Nephron progenitor cell (in vitro differentiated cells): Measurements from ENCODE around the gene LONP2.

Experiments
- DNase-seq: peaks from one replicate; pipeline ENCODE4 v3.0.0; 2021
- H3K27ac Mint-ChIP-seq: 2 replicates; pipeline ENCODE4 v1.8.0; 2021; ENCODE audit warnings: mild to moderate bottlenecking, moderate library complexity, mixed read lengths
- H3K27me3 Mint-ChIP-seq: 2 replicates; pipeline ENCODE4 v1.8.0; 2021; ENCODE audit warnings: mild to moderate bottlenecking, low read depth, mixed read lengths; ENCODE audit not compliant: poor library complexity
- H3K36me3 Mint-ChIP-seq: 2 replicates; pipeline ENCODE4 v1.8.0; 2021; ENCODE audit warnings: low read depth, mixed read lengths
- H3K4me1 Mint-ChIP-seq: 2 replicates; pipeline ENCODE4 v1.8.0; 2021; ENCODE audit warnings: mixed read lengths
- H3K4me3 Mint-ChIP-seq: 2 replicates; pipeline ENCODE4 v1.8.0; 2021; ENCODE audit warnings: mild to moderate bottlenecking, moderate library complexity, mixed read lengths
- H3K9me3 Mint-ChIP-seq: 2 replicates; pipeline ENCODE4 v1.8.0; 2021; ENCODE audit warnings: mild to moderate bottlenecking, moderate library complexity, mixed read lengths
- CTCF ChIP-seq: fragments of 200-600 bp; sonication (generic); IDR thresholded peaks from 2 replicates; pipeline ENCODE4 v1.5.0; 2021; ENCODE audit warnings: antibody characterized with exemption

LONP2 gene

GRCh38 chr16:48340054-48340453 is 96.0 kb downstream of the LONP2 start:
- H3K4me1 Mint-ChIP-seq, result no peaks in the 10 kb centered on the region
- no peak for TF ChIP-seq CTCF
- peak overlapping the region; percentile 1 for H3K27ac Mint-ChIP-seq
- no peak overlapping the region for H3K4me3 Mint-ChIP-seq
- peaks cover 64% of the 10 kb centered on the region for H3K36me3 Mint-ChIP-seq
- DNase-seq, result no peak
- H3K9me3 Mint-ChIP-seq, result no peaks in the 10 kb centered on the region
- H3K27me3 Mint-ChIP-seq, result no peaks in the 10 kb centered on the region

- peaks cover 62% of the 10 kb centered on the region for H3K36me3 Mint-ChIP-seq
- no peak overlapping the region for H3K27ac Mint-ChIP-seq
These were observed 98.5 kb downstream of the LONP2 start for GRCh38 chr16:48342591-48342990.

DNA sequence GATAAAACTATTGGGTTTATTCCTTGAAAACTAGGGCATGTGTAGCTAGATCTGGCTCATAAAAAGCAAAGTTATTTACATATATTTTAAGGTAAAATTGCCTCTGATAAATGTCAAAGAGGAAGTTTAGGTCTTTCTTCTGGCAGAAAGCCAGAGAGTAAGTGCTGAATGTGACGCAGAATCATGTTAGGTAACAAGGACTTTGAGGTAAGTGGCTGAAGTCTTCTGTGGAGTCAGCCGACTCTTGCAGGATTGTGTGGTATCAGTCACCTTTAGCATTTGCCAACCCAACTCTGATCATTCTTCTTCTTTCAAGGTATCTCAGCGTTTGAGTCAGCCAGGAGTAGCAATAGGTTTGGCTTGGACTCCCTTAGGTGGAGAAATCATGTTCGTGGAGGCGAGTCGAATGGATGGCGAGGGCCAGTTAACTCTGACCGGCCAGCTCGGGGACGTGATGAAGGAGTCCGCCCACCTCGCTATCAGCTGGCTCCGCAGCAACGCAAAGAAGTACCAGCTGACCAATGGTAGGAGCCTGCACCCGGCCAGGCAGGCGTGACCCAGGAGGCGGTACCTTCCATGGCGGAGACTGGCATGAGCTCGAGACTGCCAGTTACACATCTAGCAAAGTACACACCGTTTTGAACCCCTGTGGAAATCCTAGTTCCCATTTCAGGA is 103.2 kb downstream of the LONP2 start:
- no peaks in the 10 kb centered on the region for H3K27me3 Mint-ChIP-seq
- H3K4me1 Mint-ChIP-seq, result no peaks in the 10 kb centered on the region
- H3K4me3 Mint-ChIP-seq, result no peak overlapping the region
- no peak for DNase-seq
- no peak for TF ChIP-seq CTCF
- no peaks in the 10 kb centered on the region for H3K9me3 Mint-ChIP-seq
- no peak overlapping the region for H3K27ac Mint-ChIP-seq
- H3K36me3 Mint-ChIP-seq, result peaks cover 78% of the 10 kb centered on the region

More at GRCh38 chr16:48342591-48342990, 98.5 kb downstream of the LONP2 start:
- H3K4me1 Mint-ChIP-seq, result no peaks in the 10 kb centered on the region
- DNase-seq, result no peak
- no peaks in the 10 kb centered on the region for H3K27me3 Mint-ChIP-seq
- H3K9me3 Mint-ChIP-seq, result no peaks in the 10 kb centered on the region
- no peak overlapping the region for H3K4me3 Mint-ChIP-seq
- no peak for TF ChIP-seq CTCF

GRCh38 chr16:48347980-48348379 is 103.9 kb downstream of the LONP2 start:
- Mint-ChIP-seq H3K4me3 (no peak overlapping the region), H3K9me3 (no peaks in the 10 kb centered on the region), H3K4me1 (no peaks in the 10 kb centered on the region), H3K36me3 (peaks cover 75% of the 10 kb centered on the region), H3K27ac (no peak overlapping the region), H3K27me3 (no peaks in the 10 kb centered on the region)
- DNase-seq, result no peak
- no peak for TF ChIP-seq CTCF

DNA sequence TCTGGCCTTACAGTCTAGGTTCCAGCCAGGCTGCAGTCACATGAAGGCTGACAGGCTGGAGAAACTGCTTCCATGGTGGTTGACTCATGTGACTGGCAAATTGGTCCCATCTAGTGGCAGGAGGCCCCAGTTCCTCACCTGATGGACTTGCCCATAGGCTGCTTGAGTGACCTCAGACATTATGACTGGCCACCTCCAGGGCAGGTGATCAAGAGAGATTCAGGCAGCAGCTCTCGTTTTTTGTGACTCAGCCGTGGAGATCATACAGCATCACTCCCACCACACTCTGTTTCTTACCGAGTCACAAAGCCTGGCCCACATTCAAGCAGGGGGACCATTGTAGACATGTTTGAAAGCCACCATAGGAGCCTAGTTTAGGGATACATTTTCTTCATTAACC is 106.6 kb downstream of the LONP2 start:
- Mint-ChIP-seq H3K27me3 (no peaks in the 10 kb centered on the region), H3K4me3 (no peak overlapping the region), H3K9me3 (no peaks in the 10 kb centered on the region), H3K4me1 (no peaks in the 10 kb centered on the region), H3K27ac (no peak overlapping the region), H3K36me3 (peaks cover 72% of the 10 kb centered on the region)
- no peak for DNase-seq
- TF ChIP-seq CTCF, result no peak
